Measurements from ENCODE around the gene PDE6G.

GRCh38 chr17:81636505-81637288, 19.6 kb downstream of the PDE6G start, which contains the start of the genes NPLOC4 and TSPAN10:
- peak in 1 of 4 experiments; percentile 11 for TF ChIP-seq CTCF (IDR thresholded peaks at IDR 0.05)
- TF ChIP-seq POLR2A (IDR thresholded peaks at IDR 0.05), result peak; percentile 74 to 90
